Breast epithelium (tissue), 4 donors: ENCODE data around the gene SPAAR. TPM values are rescaled to one million over a fixed set of nuclear protein-coding genes. Genes with fewer than 3 reads are reported as not detected.

Experiments
- DNase-seq, 2 donors: peaks; one replicate each; pipeline ENCODE4 v3.0.0-alpha.2; 2019; ENCODE audit warnings: low spot score in 2 of 2
- H3K27ac ChIP-seq, 2 donors: fragments of 200-600 bp; sonication (generic) in 1 of 2; one replicate each; pipeline ENCODE4 v1.5.1; 2016 to 2019; ENCODE audit warnings: mild to moderate bottlenecking in 1 of 2
- H3K27me3 ChIP-seq, 2 donors: fragments of 200-600 bp; sonication (generic) in 1 of 2; one replicate each; pipeline versions ENCODE4 v1.5.1 to v1.6.0; 2017 to 2019; ENCODE audit warnings: control low read depth in 1 of 2, mild to moderate bottlenecking in 1 of 2
- H3K36me3 ChIP-seq: fragments of 200-600 bp; one replicate; pipeline ENCODE4 v1.5.1; 2019
- H3K4me1 ChIP-seq, 2 donors: fragments of 200-600 bp; sonication (generic); one replicate each; pipeline ENCODE4 v1.5.1; 2016 to 2019; ENCODE audit warnings: control low read depth in 1 of 2
- H3K4me3 ChIP-seq, 3 donors: fragments of 200-600 bp; sonication (generic); 1 replicate in 2 of 3; 2 replicates in 1 of 3; pipeline ENCODE4 v1.5.1; 2016 to 2019; ENCODE audit warnings: mild to moderate bottlenecking in 3 of 3, moderate library complexity in 2 of 3
- H3K9me3 ChIP-seq, 2 donors: fragments of 200-600 bp; sonication (generic) in 1 of 2; one replicate each; pipeline ENCODE4 v1.5.1; 2016 to 2019; ENCODE audit warnings: control low read depth in 1 of 2
- POLR2A ChIP-seq: fragments of 450-650 bp; IDR thresholded peaks from one replicate; pipeline ENCODE4 v1.6.1; 2016; ENCODE audit warnings: antibody characterized with exemption, mild to moderate bottlenecking, moderate library complexity
- POLR2AphosphoS5 ChIP-seq, 3 donors: sonication (generic); formaldehyde crosslinking; IDR thresholded peaks; one replicate each; pipeline ENCODE4 v1.6.1; 2017; ENCODE audit warnings: antibody characterized with exemption in 3 of 3
- intact Hi-C: fragments of 100-400 bp; cut with DNase I; formaldehyde crosslinking; loops from one replicate; pipeline ENCODE4 v1.15.1; 2023; ENCODE audit warnings: low total_unique reads
- total RNA-seq, 3 donors: library from RNA; depleted of rRNA; stranded (reverse); fragments of >200 nt; gene quantifications; one replicate each; pipeline ENCODE4 v1.1.0, GENCODE V29; 2016
- TF ChIP-seq, protein P1 (sequence below), 3 donors: fragments of 450-650 bp; IDR thresholded peaks; one replicate each; pipeline ENCODE4 v1.5.1; 2016 to 2017; ENCODE audit warnings: antibody characterized with exemption in 3 of 3, mild to moderate bottlenecking in 3 of 3, moderate library complexity in 3 of 3

The SPAAR gene
- total RNA-seq, 3 donors from 2014 or later = 4.8 to 13.4 (median 8.6) TPM

DNA sequence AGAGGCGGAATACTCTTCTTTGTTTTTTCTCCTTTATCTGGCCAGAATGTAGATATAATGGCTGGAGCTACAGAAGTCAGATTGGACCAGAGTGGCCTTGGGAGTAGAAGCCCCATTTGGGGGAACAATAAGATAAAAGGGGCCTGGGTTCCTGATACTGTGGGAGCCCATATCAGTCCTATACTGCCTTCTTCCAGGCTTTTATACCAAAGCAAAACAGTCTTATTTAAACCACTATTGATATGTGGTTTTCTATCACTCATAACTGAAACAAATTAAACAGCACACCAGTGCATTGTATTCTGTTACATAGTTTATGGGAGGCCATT is 14.3 kb downstream of the SPAAR start:
- no peak for TF ChIP-seq POLR2AphosphoS5 (IDR thresholded peaks at IDR 0.05)
- TF ChIP-seq, protein P1, sequence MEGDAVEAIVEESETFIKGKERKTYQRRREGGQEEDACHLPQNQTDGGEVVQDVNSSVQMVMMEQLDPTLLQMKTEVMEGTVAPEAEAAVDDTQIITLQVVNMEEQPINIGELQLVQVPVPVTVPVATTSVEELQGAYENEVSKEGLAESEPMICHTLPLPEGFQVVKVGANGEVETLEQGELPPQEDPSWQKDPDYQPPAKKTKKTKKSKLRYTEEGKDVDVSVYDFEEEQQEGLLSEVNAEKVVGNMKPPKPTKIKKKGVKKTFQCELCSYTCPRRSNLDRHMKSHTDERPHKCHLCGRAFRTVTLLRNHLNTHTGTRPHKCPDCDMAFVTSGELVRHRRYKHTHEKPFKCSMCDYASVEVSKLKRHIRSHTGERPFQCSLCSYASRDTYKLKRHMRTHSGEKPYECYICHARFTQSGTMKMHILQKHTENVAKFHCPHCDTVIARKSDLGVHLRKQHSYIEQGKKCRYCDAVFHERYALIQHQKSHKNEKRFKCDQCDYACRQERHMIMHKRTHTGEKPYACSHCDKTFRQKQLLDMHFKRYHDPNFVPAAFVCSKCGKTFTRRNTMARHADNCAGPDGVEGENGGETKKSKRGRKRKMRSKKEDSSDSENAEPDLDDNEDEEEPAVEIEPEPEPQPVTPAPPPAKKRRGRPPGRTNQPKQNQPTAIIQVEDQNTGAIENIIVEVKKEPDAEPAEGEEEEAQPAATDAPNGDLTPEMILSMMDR (IDR thresholded peaks at IDR 0.05) = no peak
- peak overlapping the region in 1 of 3 donors; percentile 12 for H3K4me3 ChIP-seq
- DNase-seq = no peak
- peak overlapping the region; percentile 88 to 91 for H3K27ac ChIP-seq
- H3K9me3 ChIP-seq = no peaks in the 10 kb centered on the region
- no peaks in the 10 kb centered on the region for H3K36me3 ChIP-seq
- intact Hi-C loops = no loop called here
- H3K27me3 ChIP-seq = no peaks in the 10 kb centered on the region
- H3K4me1 ChIP-seq = peaks cover 8 to 12% of the 10 kb centered on the region in 2 donors

DNA sequence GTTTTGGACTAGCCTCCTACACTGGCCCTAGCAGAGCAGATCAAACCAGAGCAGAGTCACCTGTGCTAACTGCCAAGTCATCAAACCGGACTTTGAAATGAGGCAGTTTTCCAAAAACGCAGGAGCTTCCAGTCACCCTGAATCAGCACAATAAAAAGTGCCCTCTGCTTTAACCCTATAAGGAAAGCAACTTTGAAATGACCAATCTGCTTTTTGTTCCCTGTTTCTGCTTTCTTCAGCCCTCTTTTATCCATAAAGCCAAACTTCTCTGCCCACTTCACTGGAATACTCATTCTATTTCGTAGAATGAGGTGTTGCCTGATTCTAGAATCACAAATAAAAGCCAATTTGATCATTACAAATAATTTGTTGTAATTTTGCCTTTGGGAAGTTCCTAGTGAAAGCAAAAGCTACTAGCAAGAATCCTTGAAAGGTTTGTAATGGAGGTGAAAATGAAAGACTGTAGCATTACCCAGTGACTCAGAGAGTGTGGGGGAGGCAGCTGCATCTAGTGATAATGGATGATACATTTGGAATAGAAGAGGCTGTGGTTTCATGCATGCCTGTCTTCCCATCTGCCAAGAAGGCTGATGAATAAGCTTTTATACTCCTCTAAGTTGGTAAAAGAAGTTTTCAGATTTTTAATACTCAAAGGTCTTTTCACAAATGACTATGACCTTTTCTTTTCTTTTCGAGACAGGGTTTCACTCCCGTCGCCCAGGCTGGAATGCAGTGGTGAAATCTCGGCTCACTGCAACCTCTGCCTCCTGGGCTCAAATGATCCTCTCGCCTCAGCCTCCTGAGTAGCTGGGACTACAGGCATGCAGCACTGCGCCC is 14.9 kb downstream of the SPAAR start:
- no peaks in the 10 kb centered on the region for H3K27me3 ChIP-seq
- peaks cover 8 to 12% of the 10 kb centered on the region in 2 donors for H3K4me1 ChIP-seq
- no peaks in the 10 kb centered on the region for H3K36me3 ChIP-seq
- H3K4me3 ChIP-seq = peak overlapping the region in 1 of 3 donors; percentile 12
- H3K9me3 ChIP-seq = no peaks in the 10 kb centered on the region
- TF ChIP-seq, protein P1 (IDR thresholded peaks at IDR 0.05) = no peak
- TF ChIP-seq POLR2AphosphoS5 (IDR thresholded peaks at IDR 0.05) (peak in 1 of 3 donors; percentile 12), POLR2A (no peak)
- intact Hi-C loops = no loop called here
- peak overlapping the region; percentile 88 to 91 for H3K27ac ChIP-seq
- DNase-seq = peak in 1 of 2 donors; percentile 71

DNA sequence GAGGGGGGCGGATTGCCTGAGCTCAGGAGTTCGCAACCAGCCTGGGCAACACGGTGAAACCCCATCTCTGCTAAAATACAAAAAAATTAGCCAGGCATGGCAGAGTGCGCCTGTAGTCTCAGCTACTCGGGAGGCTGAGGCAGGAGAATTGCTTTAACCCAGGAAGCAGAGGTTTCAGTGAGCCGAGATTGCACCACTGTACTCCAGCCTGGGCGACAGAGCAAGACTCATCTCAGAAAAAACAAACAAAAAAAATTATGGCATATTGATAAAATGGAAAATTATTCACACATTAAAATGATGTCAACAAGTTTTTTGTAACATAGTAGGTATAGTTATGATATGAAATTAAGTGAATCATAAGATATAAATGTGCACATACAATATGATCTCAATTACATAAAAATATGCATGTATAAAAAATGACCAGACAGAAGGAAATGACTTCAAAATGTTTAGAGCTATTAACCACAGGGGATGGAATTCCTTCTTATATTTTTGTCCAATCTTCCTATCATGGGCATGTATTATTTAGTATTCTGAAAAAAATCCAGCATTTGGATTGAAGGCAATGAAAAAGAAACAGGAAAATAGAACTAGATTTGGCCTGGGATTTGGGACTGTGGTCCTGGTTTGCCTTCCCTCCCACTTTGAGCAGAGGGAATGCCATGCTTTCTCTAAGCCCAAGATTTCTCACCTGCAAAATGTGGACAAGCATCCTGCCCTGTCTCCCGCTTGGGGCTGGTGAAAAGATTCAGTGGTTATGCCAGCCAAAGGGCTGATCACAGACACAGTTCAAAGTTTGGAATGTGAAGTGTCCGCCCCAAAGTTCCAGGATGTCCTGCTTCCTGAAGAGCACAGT is 19.5 kb downstream of the SPAAR start:
- peaks cover 3 to 6% of the 10 kb centered on the region in 2 donors for H3K4me1 ChIP-seq
- H3K36me3 ChIP-seq = no peaks in the 10 kb centered on the region
- DNase-seq = no peak
- no peak overlapping the region for H3K4me3 ChIP-seq
- no peaks in the 10 kb centered on the region for H3K9me3 ChIP-seq
- no peak for TF ChIP-seq POLR2A
- TF ChIP-seq, protein P1 (IDR thresholded peaks at IDR 0.05) = no peak
- no peak for TF ChIP-seq POLR2AphosphoS5 (IDR thresholded peaks at IDR 0.05)
- intact Hi-C loops = no loop called here
- H3K27ac ChIP-seq = peak overlapping the region in 1 of 2 donors; percentile 56
- no peaks in the 10 kb centered on the region for H3K27me3 ChIP-seq

DNA sequence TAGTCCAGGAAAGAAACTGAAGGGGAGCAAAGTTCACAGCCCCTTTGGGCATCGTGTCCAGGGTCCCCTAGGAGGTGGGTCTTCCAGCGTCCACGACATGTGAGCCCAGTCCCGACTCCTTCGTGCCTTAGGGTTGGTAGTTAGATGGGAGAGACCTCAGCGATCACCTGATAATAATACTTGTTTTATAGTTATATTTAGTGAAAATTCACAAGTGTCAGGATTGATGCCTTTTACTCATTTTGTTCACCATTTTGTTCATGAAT is 20.1 kb downstream of the SPAAR start:
- H3K4me3 ChIP-seq = no peak overlapping the region
- peaks cover 0 to 4% of the 10 kb centered on the region in 2 donors for H3K4me1 ChIP-seq
- DNase-seq = no peak
- no peaks in the 10 kb centered on the region for H3K36me3 ChIP-seq
- peak overlapping the region in 1 of 2 donors; percentile 56 for H3K27ac ChIP-seq
- intact Hi-C loops = no loop called here
- no peak for TF ChIP-seq POLR2AphosphoS5 (IDR thresholded peaks at IDR 0.05)
- TF ChIP-seq POLR2A = no peak
- TF ChIP-seq, protein P1 (IDR thresholded peaks at IDR 0.05) = no peak
- no peaks in the 10 kb centered on the region for H3K9me3 ChIP-seq
- H3K27me3 ChIP-seq = no peaks in the 10 kb centered on the region

DNA sequence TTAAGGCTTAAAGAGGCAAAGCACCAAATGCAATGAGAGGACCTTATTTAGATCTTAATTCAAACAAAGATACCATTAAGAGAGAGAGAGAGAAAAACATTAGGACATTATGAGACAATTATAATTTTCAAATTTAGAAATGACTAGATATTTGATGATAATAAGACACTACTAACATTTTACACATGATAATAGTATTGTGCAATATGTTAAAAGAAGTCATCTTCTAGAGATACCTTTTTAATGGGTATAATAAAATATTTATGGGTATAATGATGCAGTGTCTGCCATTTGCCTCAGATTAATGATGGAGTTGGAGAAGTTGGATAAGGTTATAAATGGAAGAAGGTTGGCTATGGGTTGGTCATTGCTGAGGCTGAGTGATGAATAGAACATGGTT is 21.2 kb downstream of the SPAAR start:
- no peaks in the 10 kb centered on the region for H3K4me1 ChIP-seq
- DNase-seq = no peak
- no peak overlapping the region for H3K27ac ChIP-seq
- H3K36me3 ChIP-seq = no peaks in the 10 kb centered on the region
- H3K9me3 ChIP-seq = no peaks in the 10 kb centered on the region
- no peaks in the 10 kb centered on the region for H3K27me3 ChIP-seq
- no peak overlapping the region for H3K4me3 ChIP-seq
- TF ChIP-seq POLR2A (no peak), POLR2AphosphoS5 (IDR thresholded peaks at IDR 0.05) (no peak)
- TF ChIP-seq, protein P1 (IDR thresholded peaks at IDR 0.05) = no peak
- intact Hi-C loops = no loop called here
